Tibial nerve (tissue), 4 donors: ENCODE measurements around the gene RDH14. TPM values are rescaled to one million over a fixed set of nuclear protein-coding genes. Genes with fewer than 3 reads are reported as not detected.

Experiments used
- DNase-seq, 2 donors: peaks; one replicate each; pipeline ENCODE4 v3.0.0-alpha.2; 2019; ENCODE audit warnings: low spot score in 2 of 2
- H3K27ac ChIP-seq, 4 donors: fragments of 200-600 bp; sonication (generic) in 3 of 4; one replicate each; pipeline ENCODE4 v1.5.1; 2017 to 2019; ENCODE audit warnings: mild to moderate bottlenecking in 1 of 4
- H3K27me3 ChIP-seq, 2 donors: fragments of 200-600 bp; sonication (generic) in 1 of 2; one replicate each; pipeline versions ENCODE4 v1.5.1 to v1.6.0; 2017 to 2019
- H3K36me3 ChIP-seq, 3 donors: fragments of 200-600 bp; sonication (generic); one replicate each; pipeline ENCODE4 v1.5.1; 2018 to 2019
- H3K4me1 ChIP-seq, 4 donors: fragments of 200-600 bp; sonication (generic) in 3 of 4; one replicate each; pipeline ENCODE4 v1.5.1; 2017 to 2019
- H3K4me3 ChIP-seq, 4 donors: fragments of 200-600 bp; sonication (generic) in 3 of 4; one replicate each; pipeline ENCODE4 v1.5.1; 2017 to 2019; ENCODE audit warnings: mild to moderate bottlenecking in 1 of 4, moderate library complexity in 1 of 4
- H3K9me3 ChIP-seq, 4 donors: fragments of 200-600 bp; sonication (generic) in 3 of 4; one replicate each; pipeline ENCODE4 v1.5.1; 2017 to 2019
- CTCF ChIP-seq, 5 experiments: fragments of 200-600 bp in 3 of 5; fragments of 450-650 bp in 2 of 5; sonication (generic) in 3 of 5; IDR thresholded peaks; one replicate each; pipeline ENCODE4 v1.5.1; 2016 to 2019; ENCODE audit warnings: antibody characterized with exemption in 5 of 5, mild to moderate bottlenecking in 3 of 5, moderate library complexity in 2 of 5
- EP300 ChIP-seq, 2 donors: sonication (generic); formaldehyde crosslinking; IDR thresholded peaks; one replicate each; pipeline ENCODE4 v1.6.1; 2017; ENCODE audit warnings: antibody characterized with exemption in 2 of 2, mild to moderate bottlenecking in 1 of 2
- POLR2A ChIP-seq, 2 donors: fragments of 450-650 bp; IDR thresholded peaks; one replicate each; pipeline ENCODE4 v1.6.1; 2017; ENCODE audit warnings: antibody characterized with exemption in 2 of 2, mild to moderate bottlenecking in 2 of 2, moderate library complexity in 2 of 2
- WGBS, 2 donors: methylation state at CpG; one replicate each; pipeline ENCODE4 v1.1.5; 2018; 5-methylcytosine and 5-hydroxymethylcytosine counted together
- small RNA-seq: library from RNA; depleted of rRNA; stranded (forward); fragments of <200 nt; gene quantifications from one replicate; pipeline ENCODE3, GENCODE V24; 2016
- total RNA-seq, 4 donors: library from RNA; depleted of rRNA; stranded (reverse); fragments of >200 nt; gene quantifications; one replicate each; pipeline ENCODE4 v1.1.0, GENCODE V29; 2016

RDH14 gene
- total RNA-seq, 4 donors from 2014 or later, result 31.5 to 39.6 (median 36.6) TPM

DNA sequence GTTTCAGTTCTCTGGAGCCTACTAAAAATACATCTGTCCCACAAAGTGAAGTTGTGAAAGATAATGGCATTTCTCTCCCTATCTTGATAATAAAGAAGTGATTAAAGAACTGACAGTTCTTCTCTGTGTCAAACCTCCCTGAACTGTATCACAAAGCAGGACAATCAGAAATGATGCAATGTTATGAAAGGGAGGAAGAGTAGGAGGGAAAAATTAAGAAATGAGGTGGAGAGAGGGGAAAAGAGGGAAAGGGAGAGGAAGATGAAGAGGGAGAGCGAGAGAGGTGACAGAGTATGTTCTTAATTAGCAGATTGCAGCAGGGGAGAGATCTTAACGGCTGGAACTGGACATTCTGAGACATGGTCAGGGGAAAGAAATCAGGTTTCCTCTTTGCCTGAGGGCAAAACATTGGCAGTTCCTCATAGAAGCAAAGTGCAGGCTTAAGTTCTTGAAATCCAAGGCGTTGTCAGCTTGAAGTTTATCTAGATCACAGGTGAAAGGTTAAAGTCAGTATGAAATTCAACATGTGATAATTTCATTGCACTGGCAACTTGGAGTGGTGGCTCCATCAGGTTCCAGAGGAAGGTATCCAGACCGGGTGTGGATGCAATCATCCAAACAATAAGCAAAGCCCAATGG, 54.6 kb downstream of the RDH14 start:
- H3K4me1 ChIP-seq, result no peaks in the 10 kb centered on the region
- no peak for TF ChIP-seq POLR2A (IDR thresholded peaks at IDR 0.05)
- TF ChIP-seq CTCF (IDR thresholded peaks at IDR 0.05), result no peak
- TF ChIP-seq EP300 (IDR thresholded peaks at IDR 0.05), result no peak
- H3K36me3 ChIP-seq, result no peaks in the 10 kb centered on the region
- DNase-seq, result no peak
- H3K4me3 ChIP-seq, result no peak overlapping the region
- 61 to 63% methylated on average over 4 of the region's 4 CpGs for WGBS, 2 donors
- no peaks in the 10 kb centered on the region for H3K9me3 ChIP-seq
- no peaks in the 10 kb centered on the region for H3K27me3 ChIP-seq
- no peak overlapping the region for H3K27ac ChIP-seq

Small RNA genes lying within 50 kb of the gene (small RNA-seq; reads per million reads assigned to genes)
- not detected for gene RNU6-1215P

Other genes with a start within 250 kb of the RDH14 start
- not detected for gene NT5C1B, start 28.9 kb upstream of the RDH14 start, total RNA-seq